HG02763 (cell line): Measurements from ENCODE around the gene HDGFL3.
A peak's percentile ranks its signal among the peaks of the same experiment; 100 is the strongest.
"Not testable (repeated sequence)": the region's sequence is repeated elsewhere in the genome, so short reads cannot be mapped to it uniquely, and the experiment has no call there.

ENCODE experiments used
- ATAC-seq: cut with Tn5 transposase; IDR thresholded peaks from one replicate; pipeline ENCODE4 v1.9.1; 2021; ENCODE audit warnings: mild to moderate bottlenecking, moderate library complexity; ENCODE audit not compliant: unreplicated experiment

The HDGFL3 gene

DNA sequence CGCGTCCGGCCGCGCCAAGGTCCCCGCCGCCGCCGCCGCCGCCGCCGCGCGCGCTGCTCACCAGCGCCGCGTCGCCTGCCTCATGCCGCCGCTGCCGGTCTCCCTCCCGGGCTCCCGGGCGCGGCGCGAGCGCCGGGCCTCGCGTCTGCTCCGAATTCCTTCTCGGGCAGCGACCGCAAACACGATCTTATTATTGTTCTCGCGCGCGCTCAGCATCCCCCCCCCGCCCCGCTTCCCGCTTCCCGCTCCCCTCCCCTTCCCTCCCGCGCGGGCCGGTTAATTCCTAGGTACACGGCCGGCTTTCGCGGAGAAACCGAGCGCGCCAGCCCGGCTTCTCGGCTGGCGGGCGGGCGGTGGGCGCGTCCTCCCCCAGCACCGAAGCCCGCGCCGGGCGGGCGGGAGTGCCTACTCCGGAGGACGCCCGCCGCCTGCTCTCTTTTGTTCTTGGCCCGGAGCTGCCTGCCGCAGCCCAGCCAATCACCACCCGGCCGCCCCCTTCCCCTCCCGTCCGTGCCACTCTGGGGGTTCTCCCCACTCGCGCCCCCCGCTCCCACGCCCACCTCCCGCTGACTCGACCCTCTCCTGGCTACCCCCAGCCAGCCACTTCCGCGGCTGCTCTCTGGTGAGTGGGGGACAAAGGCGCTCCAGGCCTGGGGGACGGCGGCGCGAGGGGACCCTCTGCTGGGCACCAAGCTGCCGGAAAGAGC lies at the start of gene HDGFL3:
Gene HDGFL3, minus strand, starts transcription at position 164 of the 707 bp plus-strand sequence. CDS start 409 bp downstream, outside the sequence.
- no peak for ATAC-seq

DNA sequence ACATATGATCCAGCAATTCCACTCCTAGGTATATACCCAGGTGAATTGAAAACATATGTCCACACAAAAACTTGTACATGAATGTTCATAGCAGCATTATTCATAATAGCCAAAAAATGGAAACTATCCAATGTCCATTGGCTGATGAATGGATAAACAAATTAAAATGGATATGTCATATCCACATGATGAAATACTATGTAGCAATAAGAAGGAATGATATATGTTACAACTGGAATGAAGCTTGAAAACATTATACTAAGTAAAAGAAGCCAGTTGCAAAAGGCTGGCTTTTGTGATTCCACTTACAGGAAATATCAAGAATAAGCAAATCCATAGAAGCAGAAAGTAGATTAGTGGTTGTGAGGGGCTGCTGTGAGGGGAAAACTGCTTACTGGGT lies 43.2 kb upstream of the HDGFL3 start:
- no peak for ATAC-seq

DNA sequence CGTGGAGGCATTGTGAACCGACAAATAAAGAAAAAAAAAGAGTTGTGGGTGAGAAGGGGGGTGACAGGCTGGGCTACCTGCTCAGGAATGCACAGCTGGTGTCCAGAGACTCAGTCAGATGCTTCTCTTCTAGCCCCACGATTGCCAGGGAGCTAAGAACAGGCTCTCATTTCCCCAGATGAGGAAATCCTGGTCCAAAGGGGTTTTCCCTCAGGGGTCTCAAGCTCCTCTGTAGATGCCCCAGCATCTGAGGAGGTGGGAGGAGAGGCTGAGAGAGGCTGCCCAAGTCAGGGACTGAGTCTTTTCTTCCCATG lies 41.4 kb upstream of the HDGFL3 start:
- ATAC-seq = no peak

- no peak for ATAC-seq
Observed at GRCh38 chr15:83248151-83249029, 40.8 kb upstream of the HDGFL3 start.

- no peak for ATAC-seq
Observed at GRCh38 chr15:83243634-83244033, 36.0 kb upstream of the HDGFL3 start.

- no peak for ATAC-seq
Observed at GRCh38 chr15:83230242-83230641, 22.6 kb upstream of the HDGFL3 start.

DNA sequence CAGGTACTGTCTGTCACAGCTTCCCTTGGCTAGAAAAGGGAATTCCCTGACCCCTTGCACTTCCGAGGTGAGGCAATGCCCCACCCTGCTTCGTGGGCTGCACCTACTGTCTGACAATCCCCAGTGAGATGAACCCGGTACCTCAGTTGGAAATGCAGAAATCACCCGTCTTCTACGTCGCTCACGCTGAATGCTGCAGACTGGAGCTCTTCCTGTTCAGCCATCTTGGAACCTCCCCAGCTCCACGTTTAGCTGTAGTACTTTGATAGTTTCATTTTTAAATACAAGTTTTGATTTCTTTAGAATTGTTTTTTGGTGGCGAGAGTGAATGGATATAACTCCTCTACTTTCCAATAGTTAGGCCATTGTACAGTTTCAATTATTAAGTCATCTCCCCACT lies 17.8 kb upstream of the HDGFL3 start:
- no peak for ATAC-seq

DNA sequence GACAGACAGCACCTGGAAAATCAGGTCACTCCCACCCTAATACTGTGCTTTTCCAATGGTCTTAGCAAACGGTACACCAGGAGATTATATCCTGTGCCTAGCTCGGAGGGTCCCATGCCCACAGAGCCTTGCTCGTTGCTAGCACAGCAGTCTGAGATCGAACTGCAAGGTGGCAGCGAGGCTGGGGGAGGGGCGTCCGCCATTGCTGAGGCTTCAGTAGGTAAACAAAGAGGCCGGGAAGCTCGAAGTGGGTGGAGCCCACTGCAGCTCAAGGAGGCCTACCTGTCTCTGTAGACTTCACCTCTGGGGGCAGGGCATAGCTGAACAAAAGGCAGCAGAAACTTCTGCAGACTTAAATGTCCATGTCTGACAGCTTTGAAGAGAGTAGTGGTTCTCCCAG lies 14.2 kb upstream of the HDGFL3 start:
- not testable (repeated sequence) for ATAC-seq

GRCh38 chr15:83219026-83219425 lies 11.4 kb upstream of the HDGFL3 start:
- no peak for ATAC-seq

GRCh38 chr15:83215306-83215705 lies 7.7 kb upstream of the HDGFL3 start:
- no peak for ATAC-seq

- no peak for ATAC-seq
Observed at GRCh38 chr15:83210619-83211018, 3.0 kb upstream of the HDGFL3 start.

- no peak for ATAC-seq
Observed at GRCh38 chr15:83209333-83209732, 1.7 kb upstream of the HDGFL3 start.

DNA sequence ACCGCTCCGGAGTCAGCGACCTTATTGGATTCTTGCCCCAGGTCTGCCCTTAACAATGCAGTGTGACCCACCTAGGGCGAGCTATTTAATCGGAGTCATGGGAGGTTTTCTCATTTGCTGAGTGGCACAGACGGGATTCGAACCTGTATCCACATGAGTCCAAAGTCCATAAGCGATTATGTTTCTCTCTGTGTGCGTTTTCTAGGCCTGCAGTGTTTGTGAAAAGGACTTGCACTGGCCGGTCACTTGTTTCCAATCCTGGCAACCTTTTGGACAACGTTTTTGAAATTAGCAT lies 691 bp upstream of the HDGFL3 start:
- no peak for ATAC-seq

DNA sequence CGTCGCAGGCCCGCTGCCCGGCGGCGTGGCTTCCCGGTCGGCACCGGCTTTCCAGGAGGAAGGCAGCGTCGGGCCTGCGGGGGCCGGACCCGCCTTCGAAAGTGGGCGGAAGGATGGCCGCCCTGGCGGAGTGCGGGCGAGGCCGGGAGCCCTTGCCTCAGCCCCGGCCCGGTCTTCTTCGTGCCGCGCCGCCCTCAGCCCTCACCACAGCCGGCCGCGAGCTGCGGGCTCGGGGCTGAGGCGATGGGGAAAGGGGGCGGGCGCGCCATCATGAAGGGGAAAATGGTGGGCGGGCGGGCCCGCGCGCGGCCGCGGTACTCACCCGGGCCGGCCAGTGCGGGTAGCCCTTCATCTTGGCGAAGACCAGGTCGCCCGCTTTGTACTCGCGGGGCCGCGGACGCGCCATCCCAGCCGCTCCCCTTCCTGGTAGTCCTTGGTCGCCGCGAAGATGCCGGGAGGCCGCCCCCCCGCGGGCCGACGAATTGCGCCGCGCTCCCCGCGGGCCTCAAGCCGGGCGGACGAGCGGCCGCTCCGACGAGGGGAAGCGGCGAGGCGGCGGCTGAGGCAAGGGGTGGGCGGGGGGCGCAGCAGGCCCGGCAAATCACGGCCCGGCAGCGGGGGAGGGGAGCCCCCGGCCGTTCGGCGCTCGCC lies 489 bp downstream of the HDGFL3 start:
- ATAC-seq = no peak

DNA sequence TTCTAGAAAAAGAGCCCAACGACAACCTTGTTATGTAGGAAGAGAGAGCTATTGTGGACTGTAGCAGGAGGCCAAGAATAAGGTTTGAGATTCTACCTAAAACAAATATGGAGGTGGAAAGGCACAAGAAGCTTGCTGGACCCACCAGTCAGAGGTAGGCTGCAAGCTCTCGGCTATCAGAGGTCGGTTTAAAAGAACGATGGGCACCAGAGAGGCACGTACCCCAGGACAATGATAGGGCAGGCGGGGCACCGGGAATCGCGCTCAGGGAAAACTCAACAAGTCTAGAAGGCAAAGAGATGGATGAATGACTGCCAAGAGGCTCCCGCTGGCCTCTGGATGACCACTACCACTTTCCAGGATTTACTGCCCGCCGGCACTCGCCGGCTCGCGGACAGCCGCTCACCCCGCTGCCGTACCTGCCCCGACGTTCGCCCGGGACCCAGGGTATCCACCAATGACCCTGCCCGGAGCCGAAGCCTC lies 1.1 kb downstream of the HDGFL3 start:
- ATAC-seq = no peak

- ATAC-seq = no peak
Observed at GRCh38 chr15:83205725-83206324, 1.8 kb downstream of the HDGFL3 start.

- no peak for ATAC-seq
Observed at GRCh38 chr15:83204697-83205096, 2.9 kb downstream of the HDGFL3 start.

DNA sequence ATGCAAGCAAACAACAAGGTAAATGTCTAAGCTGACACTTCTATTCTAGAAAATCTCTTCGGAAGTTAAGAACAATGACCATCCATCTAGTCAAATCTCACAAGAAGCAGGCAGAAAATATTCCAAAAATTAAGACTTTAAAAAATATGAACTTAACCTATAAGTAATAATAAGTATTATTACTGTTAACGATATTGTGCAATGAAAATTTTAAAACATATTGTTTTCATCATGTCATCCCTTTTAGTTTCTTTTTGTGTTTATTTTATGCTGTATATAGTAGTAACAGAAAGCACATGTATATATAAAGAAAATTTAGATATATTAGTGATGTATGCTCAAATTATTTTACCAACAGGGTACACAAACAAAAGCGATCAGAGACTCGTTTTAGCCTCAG lies 4.1 kb downstream of the HDGFL3 start:
- ATAC-seq = no peak

DNA sequence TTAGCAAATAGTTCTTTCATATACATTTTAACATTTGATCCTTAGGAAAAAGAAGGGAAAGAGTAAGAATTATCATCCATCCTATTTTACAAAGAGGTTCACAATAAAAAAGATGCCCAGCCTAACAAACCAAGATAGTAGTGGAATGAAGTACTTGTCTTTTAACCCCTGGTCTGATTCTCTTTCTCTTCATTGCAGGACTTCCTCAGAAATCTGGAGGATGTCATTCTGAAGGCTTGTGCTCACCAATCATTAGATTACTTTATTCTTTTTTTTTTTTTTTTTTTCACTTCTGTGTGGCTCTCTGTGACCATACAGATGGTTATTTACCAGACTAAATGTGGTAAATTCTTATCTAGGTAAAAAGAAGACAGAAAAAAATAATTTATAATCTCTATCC lies 7.0 kb downstream of the HDGFL3 start:
- no peak for ATAC-seq

DNA sequence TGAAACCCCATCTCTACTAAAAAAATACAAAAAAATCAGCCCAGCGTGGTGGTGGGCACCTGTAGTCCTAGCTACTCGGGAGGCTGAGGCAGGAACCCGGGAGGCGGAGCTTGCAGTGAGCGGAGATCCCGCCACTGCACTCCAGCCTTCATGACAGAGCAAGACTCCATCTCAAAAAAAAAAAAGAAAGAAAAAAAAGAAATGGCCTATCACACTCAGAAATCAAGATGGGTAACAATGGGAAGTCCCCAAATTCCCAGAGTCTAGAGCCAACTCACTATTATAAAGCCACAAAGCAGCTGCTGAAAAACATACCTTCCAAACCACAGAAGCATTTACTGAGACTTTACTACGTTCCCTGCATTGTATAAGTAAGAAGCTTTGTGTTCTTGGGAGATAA lies 7.5 kb downstream of the HDGFL3 start:
- ATAC-seq = no peak

GRCh38 chr15:83199288-83199687 lies 8.3 kb downstream of the HDGFL3 start:
- ATAC-seq = peak; percentile 83

DNA sequence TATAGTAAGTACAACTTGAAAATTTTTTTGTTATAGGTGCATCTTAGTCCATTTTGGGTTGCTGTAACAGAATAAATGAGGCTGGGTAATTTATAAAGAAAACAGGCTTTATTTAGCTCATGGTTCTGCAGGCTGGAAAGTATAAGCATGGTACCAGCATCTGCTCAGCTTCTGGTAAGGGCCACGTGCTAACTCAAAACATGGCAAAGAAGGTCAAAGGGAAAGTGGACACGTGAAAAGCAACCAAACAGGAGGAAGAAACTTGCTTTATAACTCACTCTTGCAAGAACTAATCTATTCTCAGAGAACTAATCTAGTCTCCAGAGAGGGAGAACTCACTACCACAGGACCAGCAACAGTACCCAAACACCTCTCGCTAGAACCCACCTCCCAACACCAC lies 9.1 kb downstream of the HDGFL3 start:
- no peak for ATAC-seq
